Ovary (tissue), 9 donors: ENCODE results near the gene CENPF. TPM values are rescaled to one million over a fixed set of nuclear protein-coding genes. Genes with fewer than 3 reads are reported as not detected.

ENCODE experiments used
- DNase-seq, 5 donors: peaks; one replicate each; pipeline ENCODE4 v3.0.0-alpha.2; 2019 to 2020
- H3K27ac ChIP-seq, 2 donors: fragments of 200-600 bp; one replicate each; pipeline versions ENCODE4 v1.5.1 to v1.8.0; 2019 to 2022
- H3K27me3 ChIP-seq: fragments of 200-600 bp; one replicate; pipeline ENCODE4 v1.8.0; 2022
- H3K36me3 ChIP-seq: fragments of 200-600 bp; sonication (generic); one replicate; pipeline ENCODE4 v1.5.1; 2019
- H3K4me1 ChIP-seq: one replicate; pipeline ENCODE4 v1.8.1; 2013; ENCODE audit warnings: mild to moderate bottlenecking, moderate library complexity; ENCODE audit not compliant: insufficient read depth
- H3K4me3 ChIP-seq: fragments of 200-600 bp; sonication (generic); one replicate; pipeline ENCODE4 v1.5.1; 2017
- H3K9me3 ChIP-seq, 2 donors: fragments of 200-600 bp in 1 of 2; sonication (generic) in 1 of 2; one replicate each; pipeline versions ENCODE4 v1.5.1 to v1.8.1; 2013 to 2019; ENCODE audit warnings: mild to moderate bottlenecking in 1 of 2, moderate library complexity in 1 of 2
- CTCF ChIP-seq, 3 donors: fragments of 450-650 bp in 2 of 3; fragments of 200-600 bp in 1 of 3; IDR thresholded peaks; one replicate each; pipeline versions ENCODE4 v1.5.1 to v1.8.0; 2016 to 2022; ENCODE audit warnings: antibody characterized with exemption in 3 of 3, mild to moderate bottlenecking in 1 of 3
- EP300 ChIP-seq: sonication (generic); formaldehyde crosslinking; IDR thresholded peaks from one replicate; pipeline ENCODE4 v1.6.1; 2017; ENCODE audit warnings: antibody characterized with exemption
- POLR2A ChIP-seq: fragments of 450-650 bp; IDR thresholded peaks from one replicate; pipeline ENCODE4 v1.6.1; 2017; ENCODE audit warnings: antibody characterized with exemption, mild to moderate bottlenecking, moderate library complexity
- WGBS, 3 donors: extraction: QIAGEN DNeasy Blood & Tissue Kit in 1 of 3; methylation state at CpG; one replicate each; pipeline versions ENCODE4 v1.1.5 to v1.1.7; 2013 to 2017; 5-methylcytosine and 5-hydroxymethylcytosine counted together
- intact Hi-C, 4 donors: fragments of 100-400 bp; cut with DNase I; formaldehyde crosslinking; loops; one replicate each; pipeline versions ENCODE4 v1.11.0 to v1.15.1; 2022 to 2023
- polyA plus RNA-seq, 2 donors: library from polyadenylated mRNA; stranded (reverse); fragments of 200-250 nt in 1 of 2; fragments of 350-450 nt in 1 of 2; fragmentation: Illumina TruSeq in 1 of 2; extraction: RNeasy Lipid Tissue Mini Kit (QIAGEN cat#74804) in 1 of 2; gene quantifications; one replicate each; pipeline ENCODE4 v1.2.3, GENCODE V29; 2013 to 2014
- total RNA-seq, 7 donors: library from RNA; depleted of rRNA in 2 of 7; stranded (reverse); fragments of >200 nt in 2 of 7; fragmentation: NEBNext Ultra II Directional in 3 of 7; extraction: Animal tissue kit (Norgen Biotek cat#: 25700) in 3 of 7; gene quantifications; one replicate each; pipeline versions ENCODE4 v1.1.0 to v1.2.4, GENCODE V29; 2016 to 2023
- donor health status: DM: no; HTN: no; CAD: no; lungs with moderate emphysema.
- donor health status: DM: no; HTN: no; CAD: no.
- donor health status: Bipolar disorder and iron deficiency.
- donor health status: DM: yes; HTN: yes; CAD: no.
- donor health status: DM: no; HTN: no; CAD: no.
- donor health status: DM: yes; HTN: yes; CAD: no.

CENPF gene
- total and polyA plus RNA-seq, 9 donors: 0.45 to 2.6 (median 1.4) TPM

- Histone ChIP-seq H3K27ac (no peak overlapping the region), H3K4me3 (no peak overlapping the region), H3K36me3 (no peaks in the 10 kb centered on the region), H3K4me1 (no peaks in the 10 kb centered on the region), H3K27me3 (no peaks in the 10 kb centered on the region), H3K9me3 (no peaks in the 10 kb centered on the region)
- no peak for DNase-seq
- intact Hi-C loops: no loop called here
- TF ChIP-seq EP300 (no peak), POLR2A (no peak), CTCF (IDR thresholded peaks at IDR 0.05) (no peak)
- 70 to 91% (median 84%) methylated on average over 5 of the region's 5 CpGs for WGBS, 3 donors
These were observed 106.2 kb downstream of the CENPF start for GRCh38 chr1:214709241-214709640.

- Histone ChIP-seq H3K4me3 (no peak overlapping the region), H3K9me3 (no peaks in the 10 kb centered on the region), H3K27me3 (no peaks in the 10 kb centered on the region), H3K27ac (no peak overlapping the region), H3K36me3 (no peaks in the 10 kb centered on the region), H3K4me1 (no peaks in the 10 kb centered on the region)
- DNase-seq: no peak
- TF ChIP-seq EP300 (no peak), CTCF (IDR thresholded peaks at IDR 0.05) (no peak), POLR2A (no peak)
- 62 to 69% (median 69%) methylated on average over 2 of the region's 2 CpGs for WGBS, 3 donors
- intact Hi-C loops: no loop called here
These were observed 109.7 kb downstream of the CENPF start for GRCh38 chr1:214712737-214713136.

Other genes with a start within 250 kb of the CENPF start
- gene PTPN14, start 51.6 kb upstream of the CENPF start, total RNA-seq: 10 to 100 TPM; 21.6 to 68.9 (median 45.7) TPM
- gene PTPN14, start 51.6 kb upstream of the CENPF start, polyA plus RNA-seq: 10 to 100 TPM in 1 of 2 donors, 1 to 10 TPM in 1; 7.6 to 16.5 TPM